HCT116 (cell line): ENCODE data around the gene HSPA12B. TPM values are rescaled to one million over a fixed set of nuclear protein-coding genes. Genes with fewer than 3 reads are reported as not detected.

Experiments used
- ATAC-seq: fragments of 200-7000 bp; cut with Tn5 transposase; 2 replicates; pipeline ENCODE4 v1.9.1; 2020; ENCODE audit warnings: mild to moderate bottlenecking, moderate library complexity
- BruUV-seq: library from RNA; stranded (reverse); fragments of 400-500 nt; replicated peaks from 2 replicates; lab custom pipeline; 2021; lab: Mats Ljungman, UMichigan
- CTCF ChIA-PET: fragments of 300-600 bp; sonication (Branson Sonifier 250); formaldehyde crosslinking; loops from one replicate; lab custom pipeline; 2021; ENCODE audit warnings: antibody characterized with exemption; lab: Charles Lee
- POLR2A ChIA-PET: fragments of 300-600, 350-600 bp; sonication (Branson Sonifier 250); formaldehyde crosslinking; loops from one replicate; lab custom pipeline; 2021; ENCODE audit warnings: antibody characterized with exemption; lab: Charles Lee
- RAD21 ChIA-PET, 2 experiments: fragments of 300-600 bp; sonication (Branson Sonifier 250); formaldehyde crosslinking; loops; one replicate each; lab custom pipeline; 2023; ENCODE audit warnings: low total read pairs in 2 of 2; ENCODE audit not compliant: uncharacterized antibody in 2 of 2, unreplicated experiment in 2 of 2, low non-redundant PET in 1 of 2; lab: Charles Lee
- DNase-seq: peaks from one replicate; pipeline ENCODE4 v3.0.0-alpha.2; 2010; ENCODE audit warnings: low read depth, low spot score
- H2AFZ ChIP-seq: fragments of 200-600 bp; shearing (Covaris generic), sonication (generic); 2 replicates; pipeline ENCODE4 v1.6.1; 2017; ENCODE audit warnings: low read depth, mixed run types, mixed read lengths, antibody characterized with exemption, low read length; ENCODE audit not compliant: poor library complexity, severe bottlenecking
- H3K27ac ChIP-seq: 2 replicates; pipeline ENCODE4 v1.5.1; 2012; ENCODE audit warnings: low read depth, low read length
- H3K27me3 ChIP-seq: fragments of 200-600 bp; sonication (generic); 2 replicates; pipeline ENCODE4 v1.6.1; 2016; ENCODE audit warnings: mixed run types, low read length, mixed read lengths; ENCODE audit not compliant: insufficient read depth
- H3K36me3 ChIP-seq, 2 experiments: fragments of 200-500 bp in 1 of 2; fragments of 200-600 bp in 1 of 2; sonication (Bioruptor generic) in 1 of 2; sonication (generic) in 1 of 2; 2 replicates each; pipeline versions ENCODE4 v1.5.1 to v1.6.1; 2014 to 2016; ENCODE audit warnings: low read length in 2 of 2, inconsistent platforms in 1 of 2, mixed read lengths in 1 of 2, mixed run types in 1 of 2; ENCODE audit not compliant: insufficient read depth in 2 of 2, control insufficient read depth in 1 of 2
- H3K4me1 ChIP-seq, 2 experiments: fragments of 200-600 bp in 1 of 2; sonication (generic) in 1 of 2; 2 replicates each; pipeline versions ENCODE4 v1.5.1 to v1.6.1; 2012 to 2017; ENCODE audit warnings: low read length in 2 of 2, inconsistent platforms in 1 of 2, mild to moderate bottlenecking in 1 of 2, mixed read lengths in 1 of 2, mixed run types in 1 of 2, moderate library complexity in 1 of 2; ENCODE audit not compliant: insufficient read depth in 2 of 2, control insufficient read depth in 1 of 2
- H3K4me2 ChIP-seq: fragments of 200-600 bp; sonication (generic); 2 replicates; pipeline ENCODE4 v1.6.1; 2017; ENCODE audit warnings: mixed run types, low read length, mixed read lengths
- H3K4me3 ChIP-seq, 2 experiments: fragments of 200-600 bp in 1 of 2; sonication (generic) in 1 of 2; replicated peaks in 1 of 2; 2 replicates each; pipeline ENCODE4 v1.5.1; 2011 to 2016; ENCODE audit warnings: low read length in 2 of 2, control low read depth in 1 of 2, low read depth in 1 of 2, mild to moderate bottlenecking in 1 of 2, mixed read lengths in 1 of 2, mixed run types in 1 of 2
- H3K79me2 ChIP-seq: fragments of 200-600 bp; sonication (generic); 2 replicates; pipeline ENCODE4 v1.6.1; 2017; ENCODE audit warnings: mild to moderate bottlenecking, mixed run types, low read length, moderate library complexity, mixed read lengths; ENCODE audit not compliant: insufficient read depth
- H3K9ac ChIP-seq: fragments of 200-600 bp; sonication (generic); 2 replicates; pipeline ENCODE4 v1.6.1; 2016; ENCODE audit warnings: low read length, mixed read lengths
- H3K9me2 ChIP-seq: fragments of 200-600 bp; sonication (generic), shearing (Covaris generic); 2 replicates; pipeline ENCODE4 v1.6.1; 2017; ENCODE audit warnings: mixed run types, mild to moderate bottlenecking, moderate library complexity; ENCODE audit not compliant: insufficient read depth
- H3K9me3 ChIP-seq, 2 experiments: fragments of 200-500 bp in 1 of 2; fragments of 200-600 bp in 1 of 2; sonication (Bioruptor generic) in 1 of 2; sonication (generic) in 1 of 2; 2 replicates each; pipeline ENCODE4 v1.6.1; 2014 to 2017; ENCODE audit warnings: low read length in 2 of 2, mixed read lengths in 2 of 2, inconsistent platforms in 1 of 2, low read depth in 1 of 2, mild to moderate bottlenecking in 1 of 2, mixed run types in 1 of 2, moderate library complexity in 1 of 2; ENCODE audit not compliant: control insufficient read depth in 1 of 2, insufficient read depth in 1 of 2
- H4K20me1 ChIP-seq: fragments of 200-600 bp; sonication (generic), shearing (Covaris generic); 2 replicates; pipeline ENCODE4 v1.6.1; 2017; ENCODE audit warnings: mixed run types, mild to moderate bottlenecking, moderate library complexity; ENCODE audit not compliant: insufficient read depth
- ELF1 ChIP-seq: IDR thresholded peaks from 2 replicates; pipeline ENCODE4 v1.6.1; 2012; ENCODE audit warnings: low read depth, borderline replicate concordance
- EZH2phosphoT487 ChIP-seq: fragments of 200-600 bp; IDR thresholded peaks from 2 replicates; pipeline ENCODE4 v1.6.1; 2018; ENCODE audit warnings: antibody characterized with exemption, borderline replicate concordance
- FOSL1 ChIP-seq: IDR thresholded peaks from 2 replicates; pipeline ENCODE4 v1.6.1; 2012; ENCODE audit warnings: low read depth
- JUND ChIP-seq: IDR thresholded peaks from 2 replicates; pipeline ENCODE4 v1.6.1; 2012
- REST ChIP-seq: IDR thresholded peaks from 2 replicates; pipeline ENCODE4 v1.6.1; 2012; ENCODE audit warnings: low read depth
- SIN3A ChIP-seq: IDR thresholded peaks from 2 replicates; pipeline ENCODE4 v1.6.1; 2012; ENCODE audit warnings: low read depth
- TCF7L2 ChIP-seq: IDR thresholded peaks from 2 replicates; pipeline ENCODE4 v1.7.0; 2011; ENCODE audit warnings: borderline replicate concordance, inconsistent platforms; ENCODE audit not compliant: insufficient read depth, insufficient read length; ENCODE audit errors: extremely low read depth
- intact Hi-C: fragments of 100-400 bp; cut with micrococcal nuclease; formaldehyde crosslinking; loops from 2 replicates; pipeline ENCODE4 v1.10.0; 2022
- total RNA-seq: library from RNA; stranded (reverse); gene quantifications from one replicate; pipeline ENCODE4 v1.2.1, GENCODE V29; 2021; ENCODE audit not compliant: unreplicated experiment

Gene HSPA12B
- total RNA-seq, 1 experiment from 2014 or later, result not detected

GRCh38 chr20:3763671-3764601, 31.5 kb downstream of the HSPA12B start:
- no peak for ATAC-seq
- DNase-seq, result no peak
- H3K9ac ChIP-seq, result no peak overlapping the region
- no peaks in the 10 kb centered on the region for H4K20me1 ChIP-seq
- no peak overlapping the region for H3K4me2 ChIP-seq
- peaks cover 3 to 11% of the 10 kb centered on the region in 2 experiments; a peak in 2 of 4 replicates for H3K36me3 ChIP-seq
- intact Hi-C loops, result no loop called here
- no peak for TF ChIP-seq JUND
- TF ChIP-seq REST, result no peak
- no peak for TF ChIP-seq FOSL1
- CTCF ChIA-PET, result no interaction called here
- H3K79me2 ChIP-seq, result peaks cover 56% of the 10 kb centered on the region
- no peak overlapping the region for H3K4me3 ChIP-seq
- peaks cover 5 to 24% of the 10 kb centered on the region in 2 experiments for H3K4me1 ChIP-seq
- no peak overlapping the region for H2AFZ ChIP-seq
- H3K9me3 ChIP-seq, result no peaks in the 10 kb centered on the region
- H3K27me3 ChIP-seq, result no peaks in the 10 kb centered on the region
- POLR2A ChIA-PET, result no interaction called here
- RAD21 ChIA-PET, result no interaction called here
- no TSS peak for BruUV-seq
- no peaks in the 10 kb centered on the region for H3K9me2 ChIP-seq
- no peak overlapping the region; the same call in 1 of the 2 replicates for H3K27ac ChIP-seq

GRCh38 chr20:3764659-3765058, 32.2 kb downstream of the HSPA12B start:
- POLR2A ChIA-PET, result no interaction called here

More at GRCh38 chr20:3764659-3765058, 32.2 kb downstream of the HSPA12B start:
- H3K36me3 ChIP-seq, result peaks cover 3 to 10% of the 10 kb centered on the region in 2 experiments; a peak in 2 of 4 replicates
- intact Hi-C loops, result loop anchor here (5.0 kb wide), 1 partner anchor 202 kb away; no protein-coding TSS in a partner anchor
- H2AFZ ChIP-seq, result no peak overlapping the region
- BruUV-seq, result no TSS peak
- no peak for DNase-seq
- no peak for ATAC-seq
- H3K4me1 ChIP-seq, result peaks cover 12 to 31% of the 10 kb centered on the region in 2 experiments
- H3K9ac ChIP-seq, result no peak overlapping the region
- TF ChIP-seq TCF7L2 (no peak), EZH2phosphoT487 (no peak), ELF1 (no peak), REST (no peak), SIN3A (no peak)
- RAD21 ChIA-PET, result no interaction called here
- no peak overlapping the region for H3K4me3 ChIP-seq
- no peaks in the 10 kb centered on the region for H4K20me1 ChIP-seq
- no peaks in the 10 kb centered on the region for H3K9me2 ChIP-seq
- H3K79me2 ChIP-seq, result peaks cover 56% of the 10 kb centered on the region
- H3K27ac ChIP-seq, result no peak overlapping the region
- H3K9me3 ChIP-seq, result no peaks in the 10 kb centered on the region
- CTCF ChIA-PET, result no interaction called here
- H3K4me2 ChIP-seq, result no peak overlapping the region
- H3K27me3 ChIP-seq, result no peaks in the 10 kb centered on the region
